Measurements from ENCODE around the gene UNK. TPM values are rescaled to one million over a fixed set of nuclear protein-coding genes. Genes with fewer than 3 reads are reported as not detected.

The UNK gene
- total and polyA plus RNA-seq, 2 of the 13 experiments (the other 11 are each of a cell fraction or from before 2014, with no cell fraction given), result 31.6 to 33.0 TPM

- TF ChIP-seq ZNF576 (CRISPR knock-in tag; IDR thresholded peaks at IDR 0.05), result no peak
- no peak for TF ChIP-seq SNAPC5 (CRISPR knock-in tag; IDR thresholded peaks at IDR 0.05; ENCODE audit: borderline replicate concordance)
- peak; percentile 83; the same call in 1 of the 2 replicates for TF ChIP-seq ZNF749 (CRISPR knock-in tag; IDR thresholded peaks at IDR 0.05; ENCODE audit: borderline replicate concordance)
- peak; percentile 81 for TF ChIP-seq ARID3A (IDR thresholded peaks at IDR 0.05; ENCODE audit: low read depth, low read length)
- TF ChIP-seq U2AF1 (optimal IDR thresholded peaks at IDR 0.05; ENCODE audit: low read depth, low read length), result peak; percentile 41
- TF ChIP-seq NFKB2 (CRISPR knock-in tag; IDR thresholded peaks at IDR 0.05; ENCODE audit: borderline replicate concordance), result peak; percentile 42; the same call in 1 of the 2 replicates
- TF ChIP-seq ZNF639 (CRISPR knock-in tag; conservative IDR thresholded peaks at IDR 0.05), result no peak; the same call in 1 of the 2 replicates
- TF ChIP-seq HBP1 (CRISPR knock-in tag; IDR thresholded peaks at IDR 0.05; ENCODE audit: low read depth), result 0 out of 2 replicates have a peak, but pooled peaks have one; percentile 14
- 0 out of 2 replicates have a peak, but pooled peaks have one; percentile 27 for TF ChIP-seq RFX3 (CRISPR knock-in tag; IDR thresholded peaks at IDR 0.05)
- TF ChIP-seq WIZ (CRISPR knock-in tag; IDR thresholded peaks at IDR 0.05), result 0 out of 2 replicates have a peak, but pooled peaks have one; percentile 52
- peak; percentile 27 for TF ChIP-seq ZNF12 (CRISPR knock-in tag; IDR thresholded peaks at IDR 0.05)
- peak; percentile 67; the same call in 1 of the 2 replicates for TF ChIP-seq CBFB (CRISPR knock-in tag; IDR thresholded peaks at IDR 0.05)
- peak; percentile 46; the same call in 1 of the 2 replicates for TF ChIP-seq HNRNPL (IDR thresholded peaks at IDR 0.05; ENCODE audit: low read depth, low read length)
- TF ChIP-seq MLX (CRISPR knock-in tag; IDR thresholded peaks at IDR 0.05), result 0 out of 2 replicates have a peak, but pooled peaks have one; percentile 14
- TF ChIP-seq ZNF607 (CRISPR knock-in tag; IDR thresholded peaks at IDR 0.05; ENCODE audit: borderline replicate concordance), result 0 out of 2 replicates have a peak, but pooled peaks have one; percentile 20
- peak; percentile 90 for TF ChIP-seq ZNF280D (CRISPR knock-in tag; IDR thresholded peaks at IDR 0.05)
- no peak for TF ChIP-seq DBP (CRISPR knock-in tag; IDR thresholded peaks at IDR 0.05; ENCODE audit: not compliant biosample characterization)
These were observed 84.9 kb downstream of the UNK start (continued) for GRCh38 chr17:75869282-75870141.

All from HepG2 (cell line).